ENCODE results near the gene ANKRD45.
"Not testable (repeated sequence)": the region's sequence is repeated elsewhere in the genome, so short reads cannot be mapped to it uniquely, and the experiment has no call there.

ANKRD45 gene

DNA sequence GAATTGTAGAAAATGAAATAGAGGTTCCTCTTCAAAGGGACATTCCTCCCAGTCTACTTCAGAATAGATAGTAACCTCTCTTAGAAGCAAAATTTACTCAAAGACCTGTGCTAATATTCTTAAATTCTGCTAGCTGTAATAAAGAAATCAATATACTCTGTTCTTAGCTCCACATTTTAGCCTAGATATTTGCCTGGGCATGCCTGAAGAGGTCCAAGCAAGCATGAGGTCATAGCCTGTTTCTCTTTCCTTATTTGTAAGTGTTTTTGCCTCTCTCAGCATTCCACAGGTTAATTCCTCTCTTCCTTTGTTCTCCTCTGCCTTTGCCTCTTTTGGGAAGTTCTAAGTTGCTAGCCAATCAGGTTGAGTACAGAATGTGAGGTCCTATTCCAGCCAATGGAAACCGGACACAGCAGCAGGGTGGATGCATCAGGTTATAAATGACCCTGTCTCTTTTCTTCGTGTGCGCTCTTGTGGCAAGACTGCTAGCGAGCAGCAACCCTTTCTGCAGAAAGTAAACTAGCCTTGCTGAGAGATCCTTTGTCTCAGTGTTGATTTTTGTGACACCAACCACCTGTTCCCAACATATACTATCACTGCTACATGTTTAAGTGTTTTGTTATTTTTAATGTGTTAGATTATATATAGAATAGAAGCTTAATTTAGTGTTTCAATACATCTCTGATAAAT, 27.1 kb downstream of the ANKRD45 start:
- ATAC-seq = not testable (repeated sequence)

DNA sequence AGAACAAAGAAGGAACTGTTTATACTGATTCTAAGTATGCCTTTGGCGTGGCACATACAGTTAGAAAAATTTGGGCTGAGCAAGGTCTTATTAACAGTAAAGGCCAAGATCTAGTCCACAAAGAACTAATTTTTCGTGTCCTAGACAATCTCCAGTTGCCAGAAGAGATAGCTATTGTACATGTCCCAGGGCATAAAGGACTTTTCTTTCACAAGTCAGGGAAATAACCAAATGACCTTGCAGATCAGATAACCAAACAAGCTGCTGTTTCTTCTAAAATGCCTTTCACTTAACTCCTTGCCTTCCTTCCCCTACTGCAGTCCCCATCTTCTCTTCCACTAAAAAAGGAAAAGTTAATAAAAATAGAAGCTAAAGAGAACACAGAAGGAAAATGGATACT, 30.5 kb downstream of the ANKRD45 start:
- no peak for ATAC-seq

DNA sequence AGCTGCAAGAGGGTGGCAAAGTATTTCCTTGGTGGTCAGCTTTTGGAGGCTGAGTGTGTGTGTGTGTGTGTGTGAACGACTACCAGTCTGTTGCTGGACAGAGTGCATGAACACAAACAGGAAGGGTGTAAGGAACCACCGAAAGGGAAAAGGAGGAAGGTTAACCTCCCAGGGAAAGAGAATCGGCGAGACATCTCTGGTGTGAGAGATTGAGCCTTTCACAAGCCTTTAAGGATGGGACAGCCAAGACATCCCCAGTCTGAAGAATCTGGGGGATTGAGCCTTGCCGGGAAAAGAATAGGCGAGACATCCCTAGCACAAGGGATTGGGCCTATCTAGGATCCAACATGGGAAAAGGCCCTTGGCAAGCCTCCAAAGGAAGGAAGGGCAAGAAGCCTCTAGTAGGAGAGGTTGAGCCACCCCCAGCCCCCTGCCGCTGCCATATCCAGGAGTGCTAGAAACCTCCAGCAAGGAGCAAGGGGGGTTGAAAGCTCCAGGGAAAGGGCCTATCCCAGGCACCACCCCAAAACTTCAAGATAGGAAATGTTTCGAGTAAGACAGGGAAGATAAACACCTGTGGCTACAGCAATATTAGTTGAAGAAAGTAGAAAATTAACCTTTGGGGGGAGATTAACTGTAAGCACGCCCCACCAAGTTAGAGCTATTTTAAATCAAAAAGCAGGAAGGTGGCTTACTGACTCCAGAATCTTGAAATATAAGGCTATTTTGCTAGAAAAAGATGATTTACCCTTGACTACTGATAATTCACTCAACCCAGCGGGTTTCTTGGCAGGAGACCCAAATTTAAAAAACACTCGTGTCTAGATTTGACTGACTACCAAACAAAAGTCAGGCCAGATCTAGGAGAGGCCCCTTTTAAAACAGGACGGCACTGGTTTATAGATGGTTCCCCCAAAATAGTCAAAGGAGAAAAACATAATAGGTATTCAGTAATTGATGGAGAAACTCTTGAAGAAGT, 31.3 kb downstream of the ANKRD45 start:
- ATAC-seq = no peak

DNA sequence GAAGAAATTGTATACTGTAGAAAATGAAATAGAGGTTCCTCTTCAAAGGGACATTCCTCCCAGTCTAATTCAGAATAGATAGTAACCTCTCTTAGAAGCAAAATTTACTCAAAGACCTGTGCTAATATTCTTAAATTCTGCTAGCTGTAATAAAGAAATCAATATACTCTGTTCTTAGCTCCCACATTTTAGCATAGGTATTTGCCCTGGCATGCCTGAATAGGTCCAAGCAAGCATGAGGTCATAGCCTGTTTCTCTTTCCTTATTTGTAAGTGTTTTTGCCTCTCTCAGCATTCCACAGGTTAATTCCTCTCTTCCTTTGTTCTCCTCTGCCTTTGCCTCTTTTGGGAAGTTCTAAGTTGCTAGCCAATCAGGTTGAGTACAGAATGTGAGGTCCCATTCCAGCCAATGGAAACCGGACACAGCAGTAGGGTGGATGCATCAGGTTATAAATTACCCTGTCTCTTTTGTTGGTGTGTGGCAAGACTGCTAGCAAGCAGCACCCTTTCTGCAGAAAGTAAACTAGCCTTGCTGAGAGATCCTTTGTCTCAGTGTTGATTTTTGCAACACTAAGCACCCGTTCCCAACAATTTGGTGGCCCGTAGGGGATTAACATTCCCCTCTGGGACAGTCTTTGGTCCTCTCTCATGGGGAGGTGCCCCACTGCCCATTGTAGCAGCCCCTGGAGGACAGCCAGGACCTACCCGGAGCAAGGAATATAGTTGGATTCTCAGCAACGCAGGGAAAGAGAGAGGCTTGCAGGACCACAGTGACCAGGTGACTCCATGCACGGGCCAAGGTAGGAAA, 32.2 kb downstream of the ANKRD45 start:
- not testable (repeated sequence) for ATAC-seq

DNA sequence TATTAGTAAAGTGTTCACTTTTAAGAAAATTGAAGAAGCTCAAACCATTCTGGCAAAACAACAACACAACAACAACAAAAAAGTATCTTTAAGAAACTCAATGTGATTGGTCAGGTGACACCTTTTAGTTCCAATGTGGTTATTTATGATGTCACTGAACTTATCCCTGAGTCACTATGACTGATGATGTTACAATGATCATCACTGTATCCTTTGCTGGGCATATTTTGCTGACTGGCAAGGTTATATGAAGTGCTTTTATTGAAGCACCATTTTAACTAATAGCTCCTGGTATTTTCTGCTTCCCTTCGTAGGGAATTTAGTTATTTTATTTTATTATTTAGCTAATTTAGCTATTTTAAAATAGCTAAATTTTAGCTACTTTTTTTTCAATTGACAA, 34.5 kb downstream of the ANKRD45 start, which contains the start of gene TEX50:
TEX50 (plus strand) TSS at position 223 of the 400 bp plus-strand sequence. CDS start 184 bp downstream, outside the sequence.
- no peak for ATAC-seq

DNA sequence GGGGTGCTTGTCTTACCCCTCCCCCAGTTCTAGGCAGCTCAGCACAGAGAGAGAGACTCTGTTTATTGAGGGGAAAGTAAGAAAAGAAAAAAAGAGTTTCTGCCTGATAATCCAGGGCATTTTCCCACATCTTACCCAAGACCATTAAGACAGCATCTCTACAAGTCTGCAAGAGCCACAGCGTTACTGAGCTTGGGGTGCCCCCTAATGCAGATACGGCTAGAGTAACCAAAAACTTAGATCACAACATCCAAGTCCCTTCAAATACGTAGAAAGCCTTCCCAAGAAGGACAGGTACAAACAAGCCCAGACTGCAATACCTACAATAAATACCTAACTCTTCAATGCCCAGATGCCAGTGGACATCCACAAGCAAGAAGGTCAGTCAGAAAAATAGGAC, 40.8 kb downstream of the ANKRD45 start:
- ATAC-seq = no peak

DNA sequence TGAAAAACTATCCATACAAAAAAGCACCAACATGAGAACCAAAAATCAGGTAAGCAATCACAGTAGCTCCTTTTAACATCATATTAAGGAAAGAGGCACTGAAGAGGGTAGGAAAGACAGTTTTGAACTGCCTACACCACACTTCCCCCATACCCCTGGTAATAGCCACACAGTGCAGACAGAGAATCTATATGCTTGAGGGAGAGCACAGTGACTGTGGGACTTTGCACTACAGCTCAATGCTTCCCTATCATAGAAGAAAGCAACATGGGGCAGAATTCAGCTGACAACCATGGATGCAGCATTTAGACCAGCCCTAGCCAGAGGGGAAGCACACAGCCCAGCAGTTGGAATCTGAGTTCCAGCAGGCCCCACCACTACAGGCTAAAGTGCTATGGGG, 42.4 kb downstream of the ANKRD45 start:
- no peak for ATAC-seq

DNA sequence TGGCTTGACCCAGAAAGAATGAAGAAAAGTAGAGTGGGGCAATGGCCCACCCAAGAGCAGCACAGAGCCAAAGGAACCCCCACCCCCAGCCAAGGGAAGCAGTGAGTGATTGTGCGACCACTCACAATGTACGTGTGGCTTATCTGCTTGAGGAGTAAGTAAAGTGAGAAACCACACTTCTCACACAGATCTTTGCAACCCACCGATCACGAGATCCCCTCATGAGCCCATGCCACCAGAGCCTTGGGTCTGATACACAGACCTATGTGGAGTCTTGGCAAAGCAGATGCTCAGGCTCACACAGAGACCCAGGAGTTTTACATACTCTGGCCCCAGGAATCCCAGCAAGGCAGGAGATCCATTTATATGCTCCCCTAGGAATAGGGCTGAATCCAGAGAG, 52.8 kb downstream of the ANKRD45 start:
- ATAC-seq = no peak

DNA sequence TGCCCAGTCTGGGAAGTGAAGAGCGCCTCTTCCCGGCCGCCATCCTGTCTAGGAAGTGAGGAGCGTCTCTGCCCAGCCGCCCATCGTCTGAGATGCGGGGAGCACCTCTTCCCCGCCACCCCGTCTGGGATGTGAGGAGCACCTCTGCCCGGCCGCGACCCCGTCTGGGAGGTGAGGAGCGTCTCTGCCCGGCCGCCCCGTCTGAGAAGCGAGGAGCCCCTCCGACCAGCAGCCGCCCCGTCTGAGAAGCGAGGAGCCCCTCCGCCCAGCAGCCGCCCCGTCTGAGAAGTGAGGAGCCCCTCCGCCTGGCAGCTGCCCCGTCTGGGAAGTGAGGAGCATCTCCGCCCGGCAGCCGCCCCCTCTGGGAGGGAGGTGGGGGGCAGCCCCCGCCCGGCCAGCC, 56.6 kb downstream of the ANKRD45 start:
- not testable (repeated sequence) for ATAC-seq

DNA sequence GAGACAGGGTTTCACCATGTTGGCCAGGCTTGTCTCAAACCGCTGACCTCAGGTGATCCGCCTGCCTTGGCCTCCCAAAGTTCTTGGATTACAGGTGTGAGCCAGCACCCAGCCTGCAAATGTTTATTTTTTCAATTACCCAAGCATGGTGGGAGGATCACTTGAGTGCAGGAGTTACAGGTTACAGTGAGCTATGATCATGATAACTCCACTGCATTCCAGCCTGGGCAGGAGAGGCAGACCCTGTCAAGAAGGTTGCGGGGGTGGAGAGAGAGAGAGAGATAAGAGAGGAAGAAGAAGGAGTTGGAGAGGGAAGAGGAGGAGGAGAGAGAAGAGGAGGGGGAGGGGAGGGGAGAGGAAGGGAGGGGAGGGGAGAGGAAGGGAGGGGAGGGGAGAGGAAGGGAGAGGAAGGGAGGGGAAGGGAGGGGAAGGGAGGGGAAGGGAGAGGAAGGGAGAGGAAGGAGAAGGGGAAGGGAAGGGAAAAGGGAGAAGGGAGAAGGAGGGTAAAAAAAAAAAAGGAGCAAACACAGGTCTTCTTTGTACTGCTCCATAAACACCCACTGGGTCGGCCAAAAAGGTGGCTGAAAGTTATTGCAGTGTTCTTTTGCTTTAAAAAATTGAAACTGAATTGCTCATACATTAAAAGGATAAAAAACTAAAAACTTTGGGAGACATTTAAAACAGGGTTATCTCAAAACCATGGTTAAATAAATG, 61.0 kb downstream of the ANKRD45 start:
- ATAC-seq = no peak

DNA sequence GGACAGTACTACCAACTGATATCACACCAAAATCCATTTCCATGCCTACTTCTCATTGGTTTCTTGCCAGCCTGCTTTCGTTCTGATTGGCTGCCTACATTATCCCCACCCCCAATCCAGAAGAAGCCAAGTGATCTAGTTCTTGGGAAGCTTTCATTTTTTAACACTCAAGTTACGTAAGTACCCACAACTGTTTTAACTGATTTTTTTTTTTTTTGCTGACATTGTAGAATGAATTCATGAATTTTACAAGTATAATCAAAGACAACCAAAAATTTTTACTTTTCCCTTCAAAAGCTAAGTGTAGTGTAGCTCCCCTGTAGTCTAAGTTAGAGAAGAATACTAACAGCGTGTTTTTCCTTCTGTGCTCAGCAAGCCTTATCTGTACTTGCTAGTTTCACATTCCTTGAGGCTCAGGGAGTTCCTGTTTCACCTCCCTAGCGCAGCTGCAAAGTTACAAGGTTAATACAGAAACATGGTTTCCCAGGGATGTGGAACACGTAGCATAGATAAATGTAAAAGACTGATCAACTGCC, 66.5 kb downstream of the ANKRD45 start, which contains the start of gene SLC9C2:
SLC9C2 (minus strand) TSS at position 17 of the 536 bp plus-strand sequence. CDS start 1,296 bp downstream, outside the sequence.
- no peak for ATAC-seq

DNA sequence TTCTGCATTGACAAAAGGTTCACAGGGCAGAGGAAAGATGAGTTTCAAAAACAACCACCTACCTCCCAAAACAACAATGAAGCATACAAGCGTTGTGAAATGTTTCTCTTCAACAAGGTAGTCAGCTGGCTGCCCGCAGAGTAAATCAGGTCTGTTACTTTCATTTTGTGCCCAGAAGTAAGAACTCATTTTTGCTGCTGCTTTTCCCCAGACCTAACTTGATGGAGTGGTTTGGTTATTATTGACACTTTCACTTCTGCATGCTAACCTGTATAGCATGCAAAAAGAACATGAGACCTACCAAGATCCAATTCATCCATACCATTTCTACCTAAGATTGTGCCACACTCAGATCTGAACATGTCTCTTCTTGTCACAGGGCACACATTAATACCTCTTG, 68.1 kb downstream of the ANKRD45 start:
- ATAC-seq = no peak

DNA sequence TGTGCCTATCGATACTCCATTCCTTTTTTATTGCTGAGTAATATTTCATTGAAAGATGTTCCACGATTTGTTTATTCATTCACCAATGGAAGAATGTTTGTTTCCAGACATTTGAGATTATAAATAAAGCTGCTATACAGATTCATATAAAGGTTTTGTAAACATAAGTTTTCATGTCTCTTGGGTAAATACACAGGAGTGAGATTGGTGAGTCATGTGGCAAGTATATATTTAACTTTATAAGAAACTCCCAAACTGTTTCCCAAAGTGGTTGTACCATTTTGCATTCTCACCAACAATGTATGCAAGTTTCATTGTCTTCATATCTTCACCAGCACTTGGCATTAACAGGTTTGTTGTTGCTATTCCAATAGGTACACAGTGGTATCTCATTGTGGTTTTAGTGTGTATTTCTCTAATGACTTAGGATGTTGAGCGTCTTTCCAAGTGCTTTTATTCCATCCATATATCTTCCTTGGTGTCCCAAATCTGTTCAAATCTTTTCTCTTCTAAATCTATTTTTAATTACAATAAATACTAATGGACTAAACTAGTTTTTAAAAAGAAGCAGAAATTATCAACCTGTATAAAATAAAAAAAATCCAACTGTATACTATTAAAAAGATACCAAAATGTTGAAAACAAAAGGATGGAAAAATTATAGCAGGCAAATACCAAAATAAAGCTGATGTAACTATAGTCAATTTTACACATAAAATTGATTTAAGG, 73.4 kb downstream of the ANKRD45 start:
- no peak for ATAC-seq

DNA sequence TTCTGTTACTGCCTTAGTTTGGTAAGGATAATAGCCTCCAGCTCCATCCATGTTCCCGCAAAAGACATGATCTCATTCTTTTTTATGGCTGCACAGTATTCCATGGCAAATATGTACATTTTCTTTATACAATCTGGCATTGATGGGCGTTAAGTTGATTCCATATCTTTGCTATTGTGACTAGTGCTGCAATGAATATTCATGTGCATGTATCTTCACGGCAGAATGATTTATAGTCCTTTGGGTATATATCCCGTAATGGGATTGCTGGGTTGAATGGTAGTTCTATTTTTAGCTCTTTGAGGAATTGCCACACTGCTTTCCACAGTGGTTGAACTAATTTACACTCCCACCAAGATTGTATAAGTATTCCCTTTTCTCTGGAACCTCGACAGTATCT, 78.5 kb downstream of the ANKRD45 start:
- not testable (repeated sequence) for ATAC-seq

DNA sequence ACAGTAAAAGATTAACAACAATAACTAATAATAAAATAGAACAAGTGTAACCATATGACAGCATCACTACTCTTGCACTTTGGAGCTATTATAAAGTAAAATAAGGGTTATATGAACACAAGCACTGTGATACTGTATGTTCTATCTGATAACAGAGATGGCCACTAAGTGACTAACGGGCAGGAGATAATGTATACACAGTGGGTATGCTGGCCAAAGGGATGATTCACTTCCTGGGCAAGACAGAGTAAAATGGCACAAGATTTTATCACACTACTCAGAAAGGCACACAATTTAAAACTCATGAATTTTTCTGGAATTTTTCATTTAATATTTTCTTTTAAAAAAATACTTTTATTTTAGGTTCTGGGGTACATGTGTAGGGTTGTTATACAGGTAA, 79.1 kb downstream of the ANKRD45 start:
- no peak for ATAC-seq

DNA sequence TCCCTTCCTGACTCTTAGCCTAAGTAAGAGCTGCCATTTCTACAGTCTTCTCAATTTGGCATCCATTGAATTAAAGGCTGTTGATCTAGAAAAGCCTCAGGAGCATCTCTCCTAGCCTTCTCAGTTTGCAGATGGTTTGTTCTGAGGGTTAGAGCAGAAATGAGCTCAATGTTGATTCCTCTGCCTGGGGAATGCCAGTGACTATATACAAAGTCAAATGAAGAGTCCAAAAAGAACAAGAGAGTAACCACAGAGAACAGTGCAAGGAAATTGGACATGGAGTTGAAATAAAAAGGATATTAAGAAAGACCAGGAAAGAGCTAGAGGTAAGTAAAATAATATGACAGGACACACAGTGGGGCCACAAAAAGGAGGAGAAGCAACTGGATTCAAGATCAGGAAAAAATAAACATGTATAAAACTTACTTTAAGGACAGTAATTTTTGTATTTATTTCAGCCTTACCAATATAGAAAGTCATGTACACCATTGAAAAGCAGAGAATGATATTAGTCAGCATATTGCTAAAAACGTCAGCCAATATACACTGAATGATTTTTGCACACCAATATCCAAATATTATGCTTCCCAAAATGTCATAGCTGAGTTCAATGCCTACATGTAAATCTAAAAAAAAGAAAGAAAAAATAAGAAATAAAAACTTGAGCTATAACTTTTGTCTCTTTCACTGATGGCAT, 88.1 kb downstream of the ANKRD45 start:
- ATAC-seq = no peak

DNA sequence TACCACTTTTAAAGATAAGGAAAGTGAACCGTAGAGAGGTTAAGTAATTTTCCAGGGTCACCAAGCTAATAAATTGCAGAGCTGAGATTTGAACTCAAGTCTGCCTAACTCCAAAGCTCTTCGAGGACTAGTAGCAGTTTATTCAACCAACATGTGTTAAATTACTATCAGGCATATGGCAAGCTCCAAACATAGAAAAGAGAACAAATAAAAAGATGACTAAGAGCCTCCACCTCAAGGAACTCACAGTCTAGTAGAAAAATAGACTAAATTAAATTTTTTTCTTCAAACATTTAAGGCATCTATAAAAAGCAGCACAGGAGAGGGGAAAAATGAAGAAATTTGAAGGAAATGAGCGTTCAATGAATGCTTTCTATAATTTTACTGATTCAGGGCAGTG, 89.0 kb downstream of the ANKRD45 start:
- ATAC-seq = no peak

DNA sequence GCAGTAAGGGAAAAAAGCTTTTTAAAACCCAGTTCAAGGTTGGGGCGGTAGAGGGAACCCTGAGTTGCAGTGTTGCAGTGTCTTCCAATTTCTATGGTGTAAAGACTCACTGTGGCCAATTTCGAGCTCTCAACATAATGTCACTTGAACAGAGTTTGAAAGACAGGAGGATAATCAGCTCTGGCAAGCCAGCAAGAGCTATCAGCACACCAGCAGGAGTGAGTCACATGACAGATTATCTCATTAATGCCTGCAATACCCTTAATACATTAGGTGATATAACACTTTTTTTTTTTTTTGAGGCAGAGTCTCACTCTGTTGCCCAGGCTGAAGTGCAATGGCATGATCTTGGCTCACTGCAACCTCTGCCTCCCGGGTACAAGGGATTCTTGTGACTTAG, 89.6 kb downstream of the ANKRD45 start:
- no peak for ATAC-seq

DNA sequence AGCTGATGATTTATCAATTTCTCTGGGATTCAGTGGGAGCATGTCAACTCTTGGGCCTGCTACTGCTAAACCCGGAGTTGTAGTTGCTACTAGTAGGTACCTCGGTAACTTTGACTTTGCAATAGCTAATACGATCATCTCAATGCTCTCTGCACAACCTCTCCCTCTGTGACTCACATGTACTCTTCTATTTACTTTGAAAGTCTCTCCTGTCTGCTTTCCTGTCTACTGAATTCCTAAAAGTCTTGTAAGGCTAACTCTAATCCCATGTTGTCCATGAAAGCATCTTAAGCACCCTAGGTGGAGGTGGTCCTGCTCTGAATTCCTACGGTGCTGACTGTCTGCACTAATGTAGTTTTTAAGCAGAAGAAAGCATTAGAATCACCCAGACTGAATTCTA, 96.1 kb downstream of the ANKRD45 start:
- ATAC-seq = no peak

DNA sequence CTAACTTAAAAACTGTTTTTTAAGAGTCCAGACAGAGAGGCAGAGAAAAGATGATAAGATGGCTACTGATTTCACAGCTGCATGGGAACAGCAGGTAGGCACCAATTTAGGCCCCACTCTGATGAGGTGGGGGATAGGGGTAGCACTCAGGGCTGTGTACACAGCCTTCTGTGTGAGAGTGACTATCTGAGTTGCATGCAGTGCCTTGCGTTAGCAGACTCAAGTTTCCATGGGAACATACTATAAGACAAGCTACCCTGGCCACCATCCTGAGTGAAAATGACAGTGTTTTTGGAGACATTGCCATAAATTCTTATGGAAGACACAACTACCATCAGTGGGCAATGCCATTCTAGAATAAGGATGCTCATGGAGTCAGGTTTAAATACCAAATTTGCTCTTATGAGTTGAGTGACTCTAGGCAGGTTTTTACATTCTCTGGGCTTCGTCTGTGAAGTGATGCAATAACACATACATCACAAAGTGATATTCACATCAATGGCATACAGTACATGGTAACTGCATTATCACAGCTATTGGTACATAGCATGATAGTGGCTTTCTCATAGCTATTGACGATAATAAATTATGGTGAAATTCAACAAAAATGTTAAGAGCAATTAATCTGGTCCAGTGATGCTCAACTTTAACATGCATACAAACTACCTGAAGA, 97.3 kb downstream of the ANKRD45 start:
- ATAC-seq = no peak

All from activated CD4-positive, CD25-positive, alpha-beta regulatory T cell treated with anti-CD3 and anti-CD28 coated beads, Interleukin-2, amount 50 U/mL, for 24 hours (primary cell).